GM12874 (cell line): ENCODE measurements around the gene DDA1.

Experiments
- TF ChIP-seq, protein P1 (sequence below): IDR thresholded peaks from 2 replicates; pipeline ENCODE4 v1.5.1; 2011; ENCODE audit warnings: low read depth, mild to moderate bottlenecking, control low read depth, low read length, moderate library complexity; ENCODE audit not compliant: insufficient read depth

The DDA1 gene

DNA sequence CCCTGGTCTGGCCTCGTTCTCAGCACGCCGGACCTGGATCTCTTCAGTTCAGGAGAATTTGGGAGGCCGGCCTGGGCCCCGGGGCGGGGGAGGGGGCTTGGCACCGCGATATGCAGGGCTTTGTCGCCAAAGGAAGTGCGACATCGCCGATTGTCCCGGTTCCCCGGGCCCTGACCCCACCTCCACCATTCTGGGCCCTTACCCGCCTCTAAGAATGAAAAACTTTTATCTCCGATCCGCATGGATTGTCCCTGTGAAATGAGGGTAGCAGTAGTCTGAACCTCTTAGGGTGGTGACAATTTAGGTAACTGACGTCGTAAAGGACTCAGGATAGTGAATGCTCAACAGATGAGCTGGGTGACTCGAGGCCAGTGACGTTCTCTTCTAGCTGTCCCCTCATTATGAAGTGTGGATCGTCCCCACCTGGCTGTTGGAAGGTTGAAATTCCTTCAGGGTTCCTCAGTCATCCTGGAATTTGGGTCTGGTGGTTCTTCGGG lies 650 bp downstream of the DDA1 start:
- TF ChIP-seq, protein P1, sequence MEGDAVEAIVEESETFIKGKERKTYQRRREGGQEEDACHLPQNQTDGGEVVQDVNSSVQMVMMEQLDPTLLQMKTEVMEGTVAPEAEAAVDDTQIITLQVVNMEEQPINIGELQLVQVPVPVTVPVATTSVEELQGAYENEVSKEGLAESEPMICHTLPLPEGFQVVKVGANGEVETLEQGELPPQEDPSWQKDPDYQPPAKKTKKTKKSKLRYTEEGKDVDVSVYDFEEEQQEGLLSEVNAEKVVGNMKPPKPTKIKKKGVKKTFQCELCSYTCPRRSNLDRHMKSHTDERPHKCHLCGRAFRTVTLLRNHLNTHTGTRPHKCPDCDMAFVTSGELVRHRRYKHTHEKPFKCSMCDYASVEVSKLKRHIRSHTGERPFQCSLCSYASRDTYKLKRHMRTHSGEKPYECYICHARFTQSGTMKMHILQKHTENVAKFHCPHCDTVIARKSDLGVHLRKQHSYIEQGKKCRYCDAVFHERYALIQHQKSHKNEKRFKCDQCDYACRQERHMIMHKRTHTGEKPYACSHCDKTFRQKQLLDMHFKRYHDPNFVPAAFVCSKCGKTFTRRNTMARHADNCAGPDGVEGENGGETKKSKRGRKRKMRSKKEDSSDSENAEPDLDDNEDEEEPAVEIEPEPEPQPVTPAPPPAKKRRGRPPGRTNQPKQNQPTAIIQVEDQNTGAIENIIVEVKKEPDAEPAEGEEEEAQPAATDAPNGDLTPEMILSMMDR: no peak

DNA sequence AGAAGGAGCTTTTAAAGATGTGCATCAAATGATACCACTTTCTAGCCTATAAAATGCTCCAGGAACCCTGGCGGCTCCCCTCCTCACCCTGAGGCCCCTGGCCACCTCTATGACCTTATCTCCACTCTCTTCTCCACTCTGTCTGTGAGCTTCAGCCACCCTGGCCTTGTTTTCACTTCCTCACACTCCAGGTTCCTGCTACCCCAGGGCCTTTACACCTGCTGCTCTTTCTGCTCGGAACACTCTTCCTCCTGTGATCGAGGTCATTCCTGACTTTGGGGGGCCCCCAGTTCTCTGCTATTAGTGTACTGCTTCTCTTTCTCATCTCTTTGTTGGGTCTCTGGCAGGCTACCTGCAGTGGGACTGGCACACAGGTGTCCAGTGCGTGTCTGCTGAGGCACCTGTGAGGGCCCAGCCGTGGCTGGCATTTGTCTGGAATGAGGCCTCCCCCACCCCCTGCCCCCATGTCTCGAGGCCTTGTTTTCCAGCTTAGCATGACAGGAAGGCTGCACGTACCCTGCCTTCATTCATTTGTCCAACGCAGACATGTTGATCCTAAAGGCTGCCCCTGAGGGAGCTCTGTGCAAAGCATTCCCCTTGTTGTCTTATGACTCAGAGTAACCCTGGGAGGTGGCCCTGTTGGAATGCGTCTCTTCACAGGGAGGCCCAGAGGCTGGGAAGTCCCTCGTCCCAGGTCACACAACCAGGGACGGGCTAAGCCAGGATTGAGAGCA lies 2.3 kb downstream of the DDA1 start:
- TF ChIP-seq, protein P1: no peak

DNA sequence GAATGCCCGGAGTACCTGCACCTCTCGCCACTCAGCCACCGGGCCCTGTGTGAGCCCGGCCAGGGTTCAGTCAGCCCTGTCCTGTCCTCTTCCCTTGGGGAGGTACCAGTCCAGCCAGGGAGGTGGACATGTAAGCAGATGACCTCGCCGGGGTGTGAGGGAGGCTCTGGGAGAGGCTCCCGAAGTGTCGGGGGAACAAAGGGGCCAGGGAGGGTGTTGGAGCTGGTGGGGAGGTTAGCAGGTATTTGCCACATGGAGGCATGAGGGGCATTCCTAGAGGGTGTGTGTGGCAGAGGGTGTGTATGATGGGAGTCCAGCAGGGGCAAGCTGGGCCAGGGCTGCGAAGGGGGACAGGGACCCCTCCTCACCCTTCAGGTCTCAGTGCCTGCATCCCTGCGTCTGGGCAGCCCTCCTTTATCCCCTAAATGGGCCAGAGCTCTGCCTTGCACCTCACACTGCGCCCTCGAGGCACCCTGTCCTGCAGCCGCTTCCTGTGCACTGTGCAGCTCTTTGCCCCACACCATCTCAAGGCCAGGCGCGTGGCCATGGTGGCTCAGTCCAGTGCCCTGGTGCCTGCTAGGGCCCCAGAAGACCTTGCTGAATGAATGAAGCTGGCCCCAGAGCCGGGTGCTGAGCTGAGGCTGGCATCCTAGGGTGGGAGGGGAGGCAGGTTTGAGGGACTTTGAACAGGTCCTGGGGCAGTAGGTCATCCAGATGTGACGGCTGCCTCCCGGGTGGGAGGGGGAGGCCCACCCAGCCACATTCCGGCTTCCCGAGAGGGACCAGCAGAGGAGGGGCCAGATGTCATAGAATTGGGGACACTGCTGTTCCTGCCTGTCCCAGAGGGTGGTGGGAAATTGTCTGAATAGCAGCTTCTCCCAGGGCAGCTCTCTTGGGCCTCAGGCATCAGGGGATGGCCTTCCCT lies 3.1 kb downstream of the DDA1 start:
- TF ChIP-seq, protein P1: no peak

GRCh38 chr19:17314007-17314593 lies 4.7 kb downstream of the DDA1 start:
- TF ChIP-seq, protein P1: no peak

GRCh38 chr19:17318966-17319365 lies 9.6 kb downstream of the DDA1 start:
- TF ChIP-seq, protein P1: no peak

- TF ChIP-seq, protein P1: no peak
Observed at GRCh38 chr19:17319473-17320238, 10.3 kb downstream of the DDA1 start.
